ENCODE measurements around the gene PLEKHO1.

PLEKHO1 gene

GRCh38 chr1:150187560-150187931 is 37.8 kb downstream of the PLEKHO1 start:
- TF ChIP-seq ZNF26 (tag by site-specific recombination; IDR thresholded peaks at IDR 0.05) (no peak), ZNF274 (IDR thresholded peaks at IDR 0.05; ENCODE audit: low read length) (no peak), ZNF274 (tag by site-specific recombination; IDR thresholded peaks at IDR 0.05; ENCODE audit: borderline replicate concordance) (no peak), ZNF747 (tag by site-specific recombination; IDR thresholded peaks at IDR 0.05) (no peak), ZBTB17 (tag by site-specific recombination; IDR thresholded peaks at IDR 0.05) (no peak), ZNF23 (tag by site-specific recombination; IDR thresholded peaks at IDR 0.05; ENCODE audit: borderline replicate concordance) (no peak), ZBTB21 (tag by site-specific recombination; IDR thresholded peaks at IDR 0.05) (no peak), ZNF600 (tag by site-specific recombination; IDR thresholded peaks at IDR 0.05) (no peak), ZNF529 (tag by site-specific recombination; IDR thresholded peaks at IDR 0.05; ENCODE audit: insufficient replicate concordance) (no peak), ZFHX2 (tag by site-specific recombination; conservative IDR thresholded peaks at IDR 0.05) (peak; percentile 83), EGR2 (tag by site-specific recombination; IDR thresholded peaks at IDR 0.05; ENCODE audit: low read depth) (peak; percentile 80), PRDM4 (tag by site-specific recombination; IDR thresholded peaks at IDR 0.05) (no peak), ZBTB8A (tag by site-specific recombination; IDR thresholded peaks at IDR 0.05) (no peak), PBX3 (CRISPR knock-in tag; IDR thresholded peaks at IDR 0.05) (no peak), KLF10 (tag by site-specific recombination; IDR thresholded peaks at IDR 0.05) (no peak), ZNF239 (tag by site-specific recombination; IDR thresholded peaks at IDR 0.05) (no peak), SETDB1 (IDR thresholded peaks at IDR 0.05; ENCODE audit: insufficient read length, low read length) (no peak), ZNF518A (tag by site-specific recombination; conservative IDR thresholded peaks at IDR 0.05; ENCODE audit: low read depth) (no peak), ZNF629 (tag by site-specific recombination; IDR thresholded peaks at IDR 0.05) (0 out of 2 replicates have a peak, but pooled peaks have one; percentile 2)
- H3K9me3 ChIP-seq (ENCODE audit: control insufficient read depth, insufficient read depth, low read depth, low read length): no peaks in the 10 kb centered on the region
- ChIA-PET CTCF (interaction anchor here (0.6 to 3.0 kb wide), 37 partner anchors 9 to 342 kb away, joined by 3 to 29 read pairs (median 4); partner anchors contain the start of gene VPS45), POLR2A (interaction anchor here (0.6 to 2.1 kb wide), 3 partner anchors 67 to 833 kb away, joined by 3 to 15 read pairs (median 6); a partner anchor contains a TSS)
- H3K4me3 ChIP-seq (ENCODE audit: low read depth, low read length): no peak overlapping the region
- no peaks in the 10 kb centered on the region for H3K36me3 ChIP-seq (ENCODE audit: control insufficient read depth in 2 of 2, insufficient read depth in 1 of 2, low read length in 2 of 2)
- H3K4me1 ChIP-seq (ENCODE audit: control insufficient read depth, insufficient read depth, low read length): peaks cover 3% of the 10 kb centered on the region; the same call in 1 of the 2 replicates
- no peak overlapping the region for H3K27ac ChIP-seq (ENCODE audit: extremely low read depth, low read depth, low read length)

Measured in HEK293 (cell line).